Heart left ventricle (tissue), 13 donors: ENCODE results near the gene ADCY1.

Experiments used
- POLR2A ChIP-seq, 2 donors: fragments of 450-650 bp; IDR thresholded peaks; one replicate each; pipeline ENCODE4 v1.6.1; 2017; ENCODE audit warnings: antibody characterized with exemption in 2 of 2, mild to moderate bottlenecking in 2 of 2, moderate library complexity in 2 of 2
- TF ChIP-seq, protein P1 (sequence below), 12 donors: fragments of 200-600 bp; sonication (generic) in 4 of 12; IDR thresholded peaks; one replicate each; pipeline versions ENCODE4 v1.5.0 to v1.8.0; 2018 to 2022; ENCODE audit warnings: antibody characterized with exemption in 12 of 12, mild to moderate bottlenecking in 5 of 12
- donor health status: ischemic (EF 13 %, LVEDD 7.1; RV severe dilation, severe dysfunction).
- donor health status: DM: no; HTN: yes; CAD: no.
- donor health status: DM: no; HTN: no; CAD: no.
- donor health status: ischemic (EF 25% LVEDD 6.9; RV normal size, moderate dysfunction).
- donor health status: ischemic (EF 25% LVEDD 5.7; RV mildly dilated, moderate dysfunction).
- donor health status: ischemic (EF 35%, LVEDD 5.7; RV mildly dilated, moderate dysfunction).
- donor health status: nonischemic (EF 11% LVEDD 7.7; RV severe dilation, severe dysfunction).
- donor health status: DM: yes; HTN: yes; CAD: no.
- donor health status: PGD.
- donor health status: ischemic (EF 29% LVEDD 5.4; RV normal size, mild dysfunction).
- donor health status: nonischemic (EF 23%, LVEDD 6.1; RV moderate dilation, normal function).

GRCh38 chr7:45657136-45657889 is 83.1 kb downstream of the ADCY1 start:
- TF ChIP-seq, protein P1, sequence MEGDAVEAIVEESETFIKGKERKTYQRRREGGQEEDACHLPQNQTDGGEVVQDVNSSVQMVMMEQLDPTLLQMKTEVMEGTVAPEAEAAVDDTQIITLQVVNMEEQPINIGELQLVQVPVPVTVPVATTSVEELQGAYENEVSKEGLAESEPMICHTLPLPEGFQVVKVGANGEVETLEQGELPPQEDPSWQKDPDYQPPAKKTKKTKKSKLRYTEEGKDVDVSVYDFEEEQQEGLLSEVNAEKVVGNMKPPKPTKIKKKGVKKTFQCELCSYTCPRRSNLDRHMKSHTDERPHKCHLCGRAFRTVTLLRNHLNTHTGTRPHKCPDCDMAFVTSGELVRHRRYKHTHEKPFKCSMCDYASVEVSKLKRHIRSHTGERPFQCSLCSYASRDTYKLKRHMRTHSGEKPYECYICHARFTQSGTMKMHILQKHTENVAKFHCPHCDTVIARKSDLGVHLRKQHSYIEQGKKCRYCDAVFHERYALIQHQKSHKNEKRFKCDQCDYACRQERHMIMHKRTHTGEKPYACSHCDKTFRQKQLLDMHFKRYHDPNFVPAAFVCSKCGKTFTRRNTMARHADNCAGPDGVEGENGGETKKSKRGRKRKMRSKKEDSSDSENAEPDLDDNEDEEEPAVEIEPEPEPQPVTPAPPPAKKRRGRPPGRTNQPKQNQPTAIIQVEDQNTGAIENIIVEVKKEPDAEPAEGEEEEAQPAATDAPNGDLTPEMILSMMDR (IDR thresholded peaks at IDR 0.05) = no peak
- no peak for TF ChIP-seq POLR2A (IDR thresholded peaks at IDR 0.05)
